Astrocyte (in vitro differentiated cells and primary cell): Measurements from ENCODE around the gene VWA1. TPM values are rescaled to one million over a fixed set of nuclear protein-coding genes. Genes with fewer than 3 reads are reported as not detected.
"Not testable (repeated sequence)": the region's sequence is repeated elsewhere in the genome, so short reads cannot be mapped to it uniquely, and the experiment has no call there.

ENCODE experiments used
- DNase-seq: peaks from one replicate; pipeline ENCODE4 v3.0.0-alpha.2; 2010; ENCODE audit warnings: low read depth
- FAIRE-seq: peaks from 2 replicates; lab custom pipeline; 2011; peaks lifted over from hg19 to GRCh38; lab: Jason Lieb, UNC
- H2AFZ ChIP-seq: 2 replicates; pipeline ENCODE4 v1.6.0; 2012; ENCODE audit warnings: low read depth, low read length, inconsistent platforms
- H3K27ac ChIP-seq: 2 replicates; pipeline ENCODE4 v1.5.1; 2011; ENCODE audit warnings: low read depth, low read length, inconsistent platforms
- H3K27me3 ChIP-seq: 2 replicates; pipeline ENCODE4 v1.6.0; 2011; ENCODE audit warnings: low read length, inconsistent platforms; ENCODE audit not compliant: insufficient read depth
- H3K36me3 ChIP-seq: 2 replicates; pipeline ENCODE4 v1.5.1; 2011; ENCODE audit warnings: low read length, inconsistent platforms; ENCODE audit not compliant: insufficient read depth
- H3K4me1 ChIP-seq: 2 replicates; pipeline ENCODE4 v1.5.1; 2011; ENCODE audit warnings: low read length, inconsistent platforms; ENCODE audit not compliant: insufficient read depth
- H3K4me2 ChIP-seq: 2 replicates; pipeline ENCODE4 v1.6.0; 2012; ENCODE audit warnings: low read length, inconsistent platforms
- H3K4me3 ChIP-seq: 2 replicates; pipeline ENCODE4 v1.5.1; 2011; ENCODE audit warnings: low read depth, mild to moderate bottlenecking, low read length, inconsistent platforms; ENCODE audit not compliant: insufficient read depth
- H3K79me2 ChIP-seq: 2 replicates; pipeline ENCODE4 v1.6.0; 2012; ENCODE audit warnings: mild to moderate bottlenecking, low read length, inconsistent platforms; ENCODE audit not compliant: insufficient read depth
- H3K9ac ChIP-seq: 2 replicates; pipeline ENCODE4 v1.6.0; 2012; ENCODE audit warnings: mild to moderate bottlenecking, low read length, inconsistent platforms
- H3K9me3 ChIP-seq: 2 replicates; pipeline ENCODE4 v1.5.1; 2012; ENCODE audit warnings: low read depth, mild to moderate bottlenecking, low read length, inconsistent platforms; ENCODE audit not compliant: insufficient read depth
- H4K20me1 ChIP-seq: 2 replicates; pipeline ENCODE4 v1.6.0; 2012; ENCODE audit warnings: low read length, inconsistent platforms; ENCODE audit not compliant: insufficient read depth
- H3K27ac Mint-ChIP-seq: one replicate; pipeline ENCODE4 v1.8.0; 2021; ENCODE audit warnings: mild to moderate bottlenecking, mixed read lengths; ENCODE audit not compliant: unreplicated experiment
- H3K27me3 Mint-ChIP-seq: one replicate; pipeline ENCODE4 v1.8.0; 2021; ENCODE audit warnings: low read depth, mixed read lengths; ENCODE audit not compliant: unreplicated experiment
- H3K36me3 Mint-ChIP-seq: one replicate; pipeline ENCODE4 v1.8.0; 2021; ENCODE audit warnings: low read depth, mixed read lengths; ENCODE audit not compliant: unreplicated experiment
- H3K4me1 Mint-ChIP-seq: one replicate; pipeline ENCODE4 v1.8.0; 2021; ENCODE audit warnings: low read depth, mixed read lengths; ENCODE audit not compliant: unreplicated experiment
- H3K4me3 Mint-ChIP-seq: one replicate; pipeline ENCODE4 v1.8.0; 2021; ENCODE audit warnings: mild to moderate bottlenecking, moderate library complexity, mixed read lengths; ENCODE audit not compliant: unreplicated experiment
- H3K9me3 Mint-ChIP-seq: one replicate; pipeline ENCODE4 v1.8.0; 2021; ENCODE audit warnings: mild to moderate bottlenecking, mixed read lengths; ENCODE audit not compliant: unreplicated experiment
- CTCF ChIP-seq: IDR thresholded peaks from 2 replicates; pipeline ENCODE4 v1.5.1; 2011; ENCODE audit warnings: low read depth, mild to moderate bottlenecking, inconsistent platforms, low read length, moderate library complexity; ENCODE audit not compliant: insufficient read depth
- EZH2 ChIP-seq: IDR thresholded peaks from 2 replicates; pipeline ENCODE4 v1.6.1; 2012; ENCODE audit warnings: mild to moderate bottlenecking, low read length, inconsistent platforms; ENCODE audit not compliant: insufficient read depth
- total RNA-seq: library from RNA; stranded (reverse); gene quantifications from 2 replicates; pipeline ENCODE4 v1.2.1, GENCODE V29; 2021

VWA1 gene
- total RNA-seq, 1 donor from 2014 or later = 60.4 TPM

DNA sequence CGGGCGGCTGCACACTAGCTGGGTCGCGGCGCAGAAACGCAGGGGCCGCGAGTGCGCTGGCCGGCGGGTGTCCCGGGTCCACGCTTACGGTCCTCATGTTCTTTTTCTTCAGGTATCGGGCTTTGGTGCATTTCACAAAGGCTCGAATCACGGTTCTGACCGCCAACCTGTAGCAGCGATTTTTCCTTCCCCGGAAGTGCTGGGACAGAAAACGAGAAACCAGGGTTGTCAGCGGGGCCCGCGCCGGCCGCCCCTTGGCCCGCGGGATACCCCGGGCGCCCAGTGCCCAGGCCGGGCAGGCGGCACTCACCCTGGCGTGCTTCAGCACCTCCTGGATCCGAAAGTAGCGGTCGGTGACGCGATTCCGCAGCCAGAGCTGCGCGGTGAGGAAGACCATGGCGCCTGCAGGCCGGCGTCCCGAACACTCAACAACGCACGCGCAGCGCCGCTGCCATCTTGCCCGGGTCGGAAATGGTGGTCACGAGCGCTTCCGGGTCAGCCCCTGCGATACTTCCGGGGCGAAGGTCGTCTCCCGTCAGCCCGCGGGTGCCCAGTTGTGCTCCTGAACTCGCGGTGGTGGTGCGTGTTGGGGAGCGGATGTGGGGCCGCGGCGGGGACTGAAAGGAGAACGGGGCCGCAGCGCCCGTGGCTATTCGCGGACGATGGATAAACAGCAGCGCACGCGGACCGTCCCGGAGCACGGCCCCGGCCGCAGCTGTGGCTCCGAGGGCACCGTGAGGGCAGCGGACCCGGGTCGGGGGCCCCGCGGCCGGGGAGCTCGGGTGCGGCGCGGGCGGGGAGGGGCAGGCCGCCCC, 28.5 kb upstream of the VWA1 start, which contains the start of gene MRPL20:
MRPL20 (minus strand) TSS at position 473 of the 815 bp plus-strand sequence; CDS start at position 397, 76 bp downstream.
- peak; percentile 76 for DNase-seq
- no peak for TF ChIP-seq EZH2
- no peak for TF ChIP-seq CTCF
- Histone ChIP-seq H3K9ac (peak within 1 kb of the TSS; percentile 87), H3K36me3 (peaks cover 13% of the 10 kb centered on the region), H3K9me3 (no peaks in the 10 kb centered on the region), H3K27me3 (no peaks in the 10 kb centered on the region), H4K20me1 (peaks cover 26% of the 10 kb centered on the region), H3K27ac (peak within 1 kb of the TSS; percentile 76), H3K4me2 (peak within 1 kb of the TSS; percentile 97), H3K4me3 (peak within 1 kb of the TSS; percentile 78), H3K79me2 (peaks cover 67% of the 10 kb centered on the region), H3K4me1 (peaks cover 20% of the 10 kb centered on the region), H2AFZ (peak within 1 kb of the TSS; percentile 79)
- peaks cover 18% of the 10 kb centered on the region for H3K36me3 Mint-ChIP-seq
- no peak for FAIRE-seq
- no peaks in the 10 kb centered on the region for H3K9me3 Mint-ChIP-seq
- no peaks in the 10 kb centered on the region for H3K27me3 Mint-ChIP-seq
- H3K27ac Mint-ChIP-seq = peak within 1 kb of the TSS; percentile 88
- peak within 1 kb of the TSS; percentile 94 for H3K4me3 Mint-ChIP-seq
- H3K4me1 Mint-ChIP-seq = peaks cover 32% of the 10 kb centered on the region

DNA sequence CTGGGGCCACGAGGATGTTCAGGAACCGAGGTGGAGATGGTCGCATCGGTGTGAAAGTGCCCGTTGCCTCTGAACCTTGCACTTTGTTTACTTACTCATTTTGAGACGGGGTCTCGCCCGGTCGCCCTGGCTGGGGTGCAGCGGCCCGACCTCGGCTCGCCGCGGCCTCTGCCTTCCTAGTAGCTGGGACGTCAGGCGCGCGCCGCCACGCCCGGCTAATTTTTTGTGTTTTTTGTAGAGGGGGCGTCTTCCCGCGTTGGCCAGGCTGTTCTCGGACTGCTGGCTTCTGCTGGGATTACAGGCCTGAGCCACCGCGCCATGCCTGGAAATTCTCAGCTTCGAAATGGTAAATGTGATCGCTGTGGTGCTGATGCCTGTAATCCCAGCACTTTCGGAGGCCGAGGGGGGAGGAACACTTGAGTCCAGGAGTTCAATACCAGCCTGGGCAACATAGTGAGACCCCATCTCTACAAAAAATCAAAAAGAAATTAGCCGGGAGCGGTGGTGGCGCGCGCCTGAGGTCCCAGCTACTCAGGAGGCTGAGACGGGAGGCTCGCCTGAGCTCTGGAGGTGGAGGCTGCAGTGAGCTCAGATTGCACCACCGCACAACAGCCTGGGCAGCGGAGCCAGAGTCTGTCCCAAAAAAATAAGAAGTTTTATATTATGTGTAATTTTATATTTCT, 27.7 kb upstream of the VWA1 start:
- H3K27ac ChIP-seq = peak overlapping the region; percentile 76
- H3K27me3 ChIP-seq = no peaks in the 10 kb centered on the region
- Mint-ChIP-seq H3K27ac (peak overlapping the region; percentile 88), H3K36me3 (peaks cover 16% of the 10 kb centered on the region), H3K4me1 (peaks cover 27% of the 10 kb centered on the region), H3K9me3 (no peaks in the 10 kb centered on the region), H3K4me3 (peak overlapping the region; percentile 92), H3K27me3 (no peaks in the 10 kb centered on the region)
- no peak for FAIRE-seq
- H3K4me2 ChIP-seq = peak overlapping the region; percentile 97
- peaks cover 19% of the 10 kb centered on the region for H4K20me1 ChIP-seq
- peak overlapping the region; percentile 78 for H3K4me3 ChIP-seq
- peaks cover 15% of the 10 kb centered on the region for H3K4me1 ChIP-seq
- peak overlapping the region; percentile 79 for H2AFZ ChIP-seq
- no peaks in the 10 kb centered on the region for H3K9me3 ChIP-seq
- DNase-seq = peak; percentile 32
- peaks cover 61% of the 10 kb centered on the region for H3K79me2 ChIP-seq
- TF ChIP-seq CTCF = peak; percentile 3
- TF ChIP-seq EZH2 = no peak
- H3K36me3 ChIP-seq = peaks cover 13% of the 10 kb centered on the region
- H3K9ac ChIP-seq = peak overlapping the region; percentile 87

DNA sequence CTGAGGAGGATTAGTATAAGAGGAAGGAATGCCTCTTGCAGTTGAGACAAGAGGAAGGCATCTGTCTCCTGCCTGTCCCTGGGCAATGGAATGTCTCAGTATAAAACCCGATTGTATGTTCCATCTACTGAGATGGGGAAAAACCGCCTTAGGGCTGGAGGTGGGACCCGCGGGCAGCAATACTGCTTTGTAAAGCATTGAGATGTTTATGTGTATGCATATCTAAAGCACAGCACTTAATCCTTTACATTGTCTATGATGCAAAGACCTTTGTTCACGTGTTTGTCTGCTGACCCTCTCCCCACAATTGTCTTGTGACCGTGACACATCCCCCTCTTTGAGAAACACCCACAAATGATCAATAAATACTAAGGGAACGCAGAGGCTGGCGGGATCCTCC, 25.3 kb upstream of the VWA1 start:
- H3K4me2 ChIP-seq, H3K9me3 ChIP-seq, H3K36me3 ChIP-seq, H3K27me3 Mint-ChIP-seq, H3K9ac ChIP-seq, DNase-seq, H3K27ac ChIP-seq, H3K4me3 ChIP-seq, H3K27me3 ChIP-seq, FAIRE-seq, H3K9me3 Mint-ChIP-seq, H2AFZ ChIP-seq: not testable (repeated sequence)
- Histone ChIP-seq H4K20me1 (peaks cover 15% of the 10 kb centered on the region), H3K4me1 (peaks cover 15% of the 10 kb centered on the region), H3K79me2 (peaks cover 45% of the 10 kb centered on the region)
- Mint-ChIP-seq H3K27ac (peak overlapping the region; percentile 80), H3K4me1 (peaks cover 23% of the 10 kb centered on the region), H3K36me3 (peaks cover 12% of the 10 kb centered on the region), H3K4me3 (peak overlapping the region; percentile 82)
